ENCODE results near the gene ELN.

- TF ChIP-seq CTCF (conservative IDR thresholded peaks at IDR 0.05; ENCODE audit: low read depth, low read length) = no peak
- no peak for TF ChIP-seq RAD21 (IDR thresholded peaks at IDR 0.05; ENCODE audit: low read length)
- TF ChIP-seq CEBPB (IDR thresholded peaks at IDR 0.05; ENCODE audit: low read depth, low read length) = no peak
- no peak for TF ChIP-seq SMC3 (IDR thresholded peaks at IDR 0.05; ENCODE audit: low read depth, low read length)
- TF ChIP-seq MAFK (IDR thresholded peaks at IDR 0.05; ENCODE audit: low read depth, low read length) = no peak
- TF ChIP-seq CHD1 (IDR thresholded peaks at IDR 0.05; ENCODE audit: low read depth, low read length) = no peak
- TF ChIP-seq POLR2A (IDR thresholded peaks at IDR 0.05; ENCODE audit: low read depth, low read length) = no peak
- no peak for TF ChIP-seq ELK1 (IDR thresholded peaks at IDR 0.05; ENCODE audit: borderline replicate concordance, low read depth, low read length)
- TF ChIP-seq NFE2L2 (IDR thresholded peaks at IDR 0.05; ENCODE audit: low read depth, low read length) = no peak
- TF ChIP-seq USF2 (IDR thresholded peaks at IDR 0.05; ENCODE audit: low read depth, low read length) = no peak
- no peak for TF ChIP-seq BHLHE40 (IDR thresholded peaks at IDR 0.05; ENCODE audit: low read depth, low read length)
These were observed 4.2 kb downstream of the ELN start for GRCh38 chr7:74032191-74032490.

Measured in IMR-90 (cell line).